ENCODE measurements around the gene KRT38.
A peak's percentile ranks its signal among the peaks of the same experiment; 100 is the strongest.
"Not testable (repeated sequence)": the region's sequence is repeated elsewhere in the genome, so short reads cannot be mapped to it uniquely, and the experiment has no call there.

The KRT38 gene

GRCh38 chr17:41457676-41458075 lies 16.9 kb upstream of the KRT38 start:
- DNase-seq: no peak

GRCh38 chr17:41456204-41456603 lies 15.4 kb upstream of the KRT38 start:
- peak; percentile 11 for DNase-seq

GRCh38 chr17:41455236-41455635 lies 14.5 kb upstream of the KRT38 start:
- DNase-seq: no peak

GRCh38 chr17:41453066-41453465 lies 12.3 kb upstream of the KRT38 start:
- no peak for DNase-seq

- DNase-seq: no peak
Measured at GRCh38 chr17:41452281-41452680, 11.5 kb upstream of the KRT38 start.

GRCh38 chr17:41451154-41451728 lies 10.5 kb upstream of the KRT38 start:
- no peak for DNase-seq

GRCh38 chr17:41449008-41449407 lies 8.2 kb upstream of the KRT38 start:
- no peak for DNase-seq

- DNase-seq: no peak
Measured at GRCh38 chr17:41448506-41448905, 7.7 kb upstream of the KRT38 start.

- DNase-seq: no peak
Measured at GRCh38 chr17:41446806-41447205, 6.0 kb upstream of the KRT38 start.

GRCh38 chr17:41444640-41445039 lies 3.9 kb upstream of the KRT38 start:
- DNase-seq: peak; percentile 6

- no peak for DNase-seq
Measured at GRCh38 chr17:41444186-41444585, 3.4 kb upstream of the KRT38 start.

- no peak for DNase-seq
Measured at GRCh38 chr17:41442739-41443138, 2.0 kb upstream of the KRT38 start.

GRCh38 chr17:41439375-41439774 lies 1.4 kb downstream of the KRT38 start:
- no peak for DNase-seq

GRCh38 chr17:41437769-41438168 lies 3.0 kb downstream of the KRT38 start:
- no peak for DNase-seq

- no peak for DNase-seq
Measured at GRCh38 chr17:41437254-41437653, 3.5 kb downstream of the KRT38 start.

- no peak for DNase-seq
Measured at GRCh38 chr17:41434415-41434814, 6.4 kb downstream of the KRT38 start.

GRCh38 chr17:41434005-41434404 lies 6.8 kb downstream of the KRT38 start:
- no peak for DNase-seq

GRCh38 chr17:41433586-41433985 lies 7.2 kb downstream of the KRT38 start:
- no peak for DNase-seq

GRCh38 chr17:41430376-41430775 lies 10.4 kb downstream of the KRT38 start:
- not testable (repeated sequence) for DNase-seq

- DNase-seq: no peak
Measured at GRCh38 chr17:41429667-41430066, 11.1 kb downstream of the KRT38 start.

GRCh38 chr17:41428591-41429291 lies 12.0 kb downstream of the KRT38 start:
- no peak for DNase-seq

GRCh38 chr17:41424111-41424635 lies 16.6 kb downstream of the KRT38 start, which contains the start of gene KRT37:
TSS of gene KRT37 (minus strand) at chr17:41424585. CDS start at chr17:41424523, 62 bp downstream.
- no peak for DNase-seq

- DNase-seq: not testable (repeated sequence)
Measured at GRCh38 chr17:41422586-41422985, 18.2 kb downstream of the KRT38 start.

- DNase-seq: no peak
Measured at GRCh38 chr17:41421617-41422016, 19.2 kb downstream of the KRT38 start.

GRCh38 chr17:41421116-41421515 lies 19.7 kb downstream of the KRT38 start:
- no peak for DNase-seq

All from NCI-H69 (cell line).